Measurements from ENCODE around the gene PGLYRP4.

The PGLYRP4 gene

GRCh38 chr1:153343040-153343681 is 5.5 kb downstream of the PGLYRP4 start (continued):
- TF ChIP-seq CREB5 (CRISPR knock-in tag; IDR thresholded peaks at IDR 0.05; ENCODE audit: low read depth) (no peak), ESRRG (CRISPR knock-in tag; IDR thresholded peaks at IDR 0.05) (no peak)

DNA sequence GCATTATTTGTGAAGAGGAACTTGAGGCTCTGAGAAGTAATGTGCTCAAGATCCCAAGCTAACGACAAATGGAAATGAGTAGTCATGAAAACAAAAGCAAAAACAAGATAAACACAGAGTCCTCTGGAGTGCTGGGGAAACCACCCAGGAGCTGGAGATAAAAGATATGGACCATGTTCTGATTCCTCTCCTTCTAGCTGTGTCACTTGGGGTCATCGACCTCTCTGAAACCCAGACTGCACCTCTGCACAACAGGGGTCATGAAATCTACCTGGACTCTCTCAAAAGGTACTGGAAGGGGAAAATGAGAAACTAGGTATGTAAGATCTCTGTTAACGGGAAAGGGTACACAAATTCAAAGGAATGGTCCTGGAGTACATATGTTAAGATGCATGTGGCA is 6.5 kb downstream of the PGLYRP4 start:
- ATAC-seq: no peak
- TF ChIP-seq CSDC2 (CRISPR knock-in tag; IDR thresholded peaks at IDR 0.05) (no peak), TOX (CRISPR knock-in tag; IDR thresholded peaks at IDR 0.05; ENCODE audit: borderline replicate concordance) (no peak), GLIS3 (CRISPR knock-in tag; IDR thresholded peaks at IDR 0.05) (no peak), TCF4 (CRISPR knock-in tag; IDR thresholded peaks at IDR 0.05; ENCODE audit: borderline replicate concordance) (no peak), SNAI2 (CRISPR knock-in tag; IDR thresholded peaks at IDR 0.05) (no peak), PATZ1 (CRISPR knock-in tag; IDR thresholded peaks at IDR 0.05; ENCODE audit: borderline replicate concordance) (no peak)

GRCh38 chr1:153341431-153341934 is 7.2 kb downstream of the PGLYRP4 start:
- ATAC-seq: no peak
- TF ChIP-seq ARNTL (CRISPR knock-in tag; IDR thresholded peaks at IDR 0.05; ENCODE audit: borderline replicate concordance, low read depth): no peak
- TF ChIP-seq ZNF565 (CRISPR knock-in tag; conservative IDR thresholded peaks at IDR 0.05; ENCODE audit: low read depth): no peak
- no peak for TF ChIP-seq CSRNP3 (CRISPR knock-in tag; IDR thresholded peaks at IDR 0.05)
- no peak for TF ChIP-seq RARB (CRISPR knock-in tag; IDR thresholded peaks at IDR 0.05)
- TF ChIP-seq POU6F1 (CRISPR knock-in tag; IDR thresholded peaks at IDR 0.05; ENCODE audit: borderline replicate concordance, low read depth): no peak
- no peak for TF ChIP-seq SNAI2 (CRISPR knock-in tag; IDR thresholded peaks at IDR 0.05)
- no peak for TF ChIP-seq ZFP3 (CRISPR knock-in tag; IDR thresholded peaks at IDR 0.05)
- no peak for TF ChIP-seq ZNF8 (CRISPR knock-in tag; IDR thresholded peaks at IDR 0.05)
- no peak for TF ChIP-seq ZC3H10 (CRISPR knock-in tag; IDR thresholded peaks at IDR 0.05)
- no peak for TF ChIP-seq GLIS3 (CRISPR knock-in tag; IDR thresholded peaks at IDR 0.05)
- no peak for TF ChIP-seq ISL1 (CRISPR knock-in tag; IDR thresholded peaks at IDR 0.05)
- TF ChIP-seq PPARA (CRISPR knock-in tag; IDR thresholded peaks at IDR 0.05; ENCODE audit: borderline replicate concordance): no peak
- no peak for TF ChIP-seq TSHZ2 (CRISPR knock-in tag; IDR thresholded peaks at IDR 0.05)
- no peak for TF ChIP-seq TOX (CRISPR knock-in tag; IDR thresholded peaks at IDR 0.05; ENCODE audit: borderline replicate concordance)
- TF ChIP-seq BACH2 (CRISPR knock-in tag; IDR thresholded peaks at IDR 0.05; ENCODE audit: borderline replicate concordance): no peak

All from SK-N-SH treated with all-trans-retinoic acid at 6 μM for 48 hours (cell line).